Spinal cord (tissue), 10 donors: Measurements from ENCODE around the gene C3orf70. TPM values are rescaled to one million over a fixed set of nuclear protein-coding genes. Genes with fewer than 3 reads are reported as not detected.

Experiments
- DNase-seq, 6 donors: peaks; one replicate each; pipeline versions ENCODE4 v3.0.0 to v3.0.0-alpha.2; 2013 to 2015; ENCODE audit warnings: low spot score in 6 of 6, low read depth in 4 of 6
- H3K27ac ChIP-seq: one replicate; pipeline ENCODE4 v1.5.1; 2013; ENCODE audit warnings: low read depth, low read length, control low read depth
- H3K27me3 ChIP-seq: one replicate; pipeline ENCODE4 v1.6.1; 2013; ENCODE audit warnings: low read length; ENCODE audit not compliant: control insufficient read depth, insufficient read depth
- H3K36me3 ChIP-seq: one replicate; pipeline ENCODE4 v1.6.1; 2013; ENCODE audit warnings: low read length; ENCODE audit not compliant: control insufficient read depth, insufficient read depth
- H3K4me1 ChIP-seq: one replicate; pipeline ENCODE4 v1.6.1; 2013; ENCODE audit warnings: low read length; ENCODE audit not compliant: control insufficient read depth, insufficient read depth
- H3K4me3 ChIP-seq: one replicate; pipeline ENCODE4 v1.5.1; 2013; ENCODE audit warnings: low read depth, low read length, control low read depth
- H3K9me3 ChIP-seq: one replicate; pipeline ENCODE4 v1.6.1; 2013; ENCODE audit warnings: low read length; ENCODE audit not compliant: control insufficient read depth, insufficient read depth
- WGBS: methylation state at CpG from one replicate; pipeline ENCODE4 v1.1.5; 2013; ENCODE audit warnings: missing lambda C conversion rate; ENCODE audit not compliant: insufficient coverage; 5-methylcytosine and 5-hydroxymethylcytosine counted together
- polyA plus RNA-seq, 2 donors: library from polyadenylated mRNA; unstranded; fragments of 120-200 nt; gene quantifications; one replicate each; pipeline ENCODE4 v1.2.1, GENCODE V29; 2013; ENCODE audit not compliant: insufficient read length in 2 of 2
- total RNA-seq, 2 donors: library from RNA; depleted of rRNA in 1 of 2; stranded (reverse); fragments of 120-200 nt in 1 of 2; fragments of >200 nt in 1 of 2; gene quantifications; one replicate each; pipeline versions ENCODE4 v1.2.3 to v1.2.4, GENCODE V29; 2013 to 2014
- donor health status: healthy.

C3orf70 gene
- total and polyA plus RNA-seq, 4 donors: 26.4 to 55.0 (median 40.7) TPM

GRCh38 chr3:185175370-185175987 is 22.6 kb upstream of the C3orf70 start:
- H3K9me3 ChIP-seq: no peaks in the 10 kb centered on the region
- peak overlapping the region; percentile 82 for H3K27ac ChIP-seq
- H3K27me3 ChIP-seq: no peaks in the 10 kb centered on the region
- peak in 4 of 6 donors; percentile 49 to 87 (median 70) for DNase-seq
- H3K36me3 ChIP-seq: no peaks in the 10 kb centered on the region
- no peak overlapping the region for H3K4me3 ChIP-seq
- H3K4me1 ChIP-seq: peaks cover 29% of the 10 kb centered on the region
- 21% methylated on average over 14 of the region's 15 CpGs for WGBS

DNA sequence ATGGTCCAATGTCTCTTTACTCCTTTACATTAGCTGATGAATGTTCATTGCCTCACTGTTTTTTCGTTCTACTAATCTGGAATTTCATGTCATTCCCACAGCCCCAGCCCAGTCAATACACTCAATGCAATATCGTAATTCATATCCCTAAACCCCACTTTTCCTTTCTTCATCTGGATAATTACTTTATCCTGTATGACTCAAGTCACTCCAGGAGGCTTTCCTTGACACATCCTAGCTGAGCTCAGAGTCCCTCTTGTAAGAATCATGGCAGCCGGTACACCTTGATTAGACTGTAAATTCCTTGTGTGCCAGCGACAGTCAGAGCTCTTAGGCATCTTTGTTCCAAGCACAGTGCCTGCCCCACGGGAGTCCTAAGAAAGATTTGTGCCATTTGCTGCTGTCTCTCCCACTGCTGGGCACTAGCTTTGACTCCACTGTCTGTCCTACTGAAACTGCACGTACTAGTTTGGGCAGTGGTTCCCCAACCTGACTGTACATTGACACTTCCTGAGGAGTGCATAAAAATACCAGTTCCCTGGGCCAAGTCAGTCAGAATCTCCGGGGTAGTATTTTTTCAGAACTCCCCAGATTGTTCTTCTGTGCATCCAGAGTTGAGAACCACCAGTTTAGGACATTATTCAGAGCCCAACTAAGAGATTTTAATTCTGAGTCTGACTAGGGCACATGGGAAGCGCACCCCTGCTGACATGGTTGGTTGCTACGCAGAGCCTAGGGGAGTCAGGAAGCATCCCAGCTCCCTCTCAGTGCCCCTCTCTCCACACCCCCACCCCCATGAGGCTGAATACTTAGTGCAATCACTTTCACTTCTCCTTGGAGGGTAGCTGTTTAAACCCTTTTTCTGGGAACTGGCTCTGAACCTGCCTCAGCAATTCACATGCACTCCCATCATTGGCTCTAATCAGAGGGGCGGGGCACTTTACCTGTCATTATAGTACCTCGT is 19.5 kb upstream of the C3orf70 start:
- peak overlapping the region; percentile 69 for H3K27ac ChIP-seq
- H3K9me3 ChIP-seq: no peaks in the 10 kb centered on the region
- peak in 2 of 6 donors; percentile 67 to 72 for DNase-seq
- H3K4me3 ChIP-seq: no peak overlapping the region
- H3K4me1 ChIP-seq: peaks cover 29% of the 10 kb centered on the region
- 37% methylated on average over 8 of the region's 11 CpGs for WGBS
- H3K27me3 ChIP-seq: no peaks in the 10 kb centered on the region
- no peaks in the 10 kb centered on the region for H3K36me3 ChIP-seq

DNA sequence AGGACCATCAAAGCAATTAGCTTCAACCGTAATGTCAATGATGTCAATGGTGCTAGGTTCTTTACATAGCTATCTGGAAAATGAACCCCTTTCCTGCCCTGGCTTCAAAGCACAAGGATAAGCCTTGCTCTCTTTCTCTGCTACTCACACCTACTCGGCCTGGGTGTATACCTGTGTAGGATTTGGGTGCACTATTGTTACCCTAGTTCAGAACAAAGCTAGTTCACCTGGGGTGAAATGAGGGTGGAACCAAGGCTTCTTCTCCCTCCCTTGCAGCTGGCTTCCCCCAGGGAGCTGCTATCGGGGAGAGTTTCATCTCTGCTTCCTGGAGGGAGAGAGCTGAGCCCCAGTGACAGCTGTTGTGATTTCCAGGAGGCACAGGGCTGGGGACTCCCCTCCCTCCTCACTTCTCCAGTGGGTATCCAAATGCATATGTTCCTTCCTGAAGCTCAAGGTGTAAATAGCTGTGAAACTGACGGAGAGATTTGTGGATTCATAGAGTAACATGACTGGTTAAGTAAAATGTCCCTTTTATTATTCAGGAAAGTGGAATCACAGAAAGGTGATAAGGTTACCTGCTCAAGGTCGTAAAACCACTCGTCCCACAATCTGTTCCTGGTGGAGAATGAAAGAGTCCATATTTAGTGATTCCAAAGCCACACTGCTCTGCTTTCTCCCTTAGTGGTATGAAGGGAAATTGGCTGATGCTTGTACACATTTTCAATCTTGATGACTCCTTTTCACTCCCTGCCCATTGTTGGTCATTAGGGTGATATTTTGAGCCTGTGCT is 11.8 kb upstream of the C3orf70 start:
- 57% methylated on average over 2 of the region's 6 CpGs for WGBS
- peaks cover 5% of the 10 kb centered on the region for H3K4me1 ChIP-seq
- DNase-seq: no peak
- no peaks in the 10 kb centered on the region for H3K36me3 ChIP-seq
- no peaks in the 10 kb centered on the region for H3K9me3 ChIP-seq
- H3K4me3 ChIP-seq: no peak overlapping the region
- no peak overlapping the region for H3K27ac ChIP-seq
- H3K27me3 ChIP-seq: no peaks in the 10 kb centered on the region

DNA sequence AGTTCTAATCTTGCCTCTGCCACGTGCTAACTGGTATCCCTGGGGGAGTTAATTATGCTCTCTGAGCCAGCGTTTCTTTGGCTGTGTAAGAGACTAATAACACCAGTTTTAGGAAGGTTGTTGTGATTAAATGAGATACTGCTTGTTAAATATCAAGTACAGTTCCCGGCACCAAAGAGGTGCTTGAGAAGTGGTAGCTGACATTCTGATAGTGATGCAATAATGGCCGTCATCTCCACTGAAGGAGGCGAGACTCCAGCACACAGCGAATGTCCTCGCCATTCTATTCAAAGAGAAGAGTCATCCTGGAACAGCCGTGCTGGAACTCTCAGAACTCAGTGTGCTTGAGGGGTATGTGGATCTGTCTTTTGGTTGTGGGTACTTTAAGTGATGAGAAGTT is 9.8 kb upstream of the C3orf70 start:
- WGBS: 88% methylated on average over 8 of the region's 8 CpGs
- no peaks in the 10 kb centered on the region for H3K36me3 ChIP-seq
- H3K4me3 ChIP-seq: no peak overlapping the region
- no peaks in the 10 kb centered on the region for H3K9me3 ChIP-seq
- H3K4me1 ChIP-seq: peaks cover 5% of the 10 kb centered on the region
- H3K27ac ChIP-seq: no peak overlapping the region
- H3K27me3 ChIP-seq: no peaks in the 10 kb centered on the region
- DNase-seq: no peak

DNA sequence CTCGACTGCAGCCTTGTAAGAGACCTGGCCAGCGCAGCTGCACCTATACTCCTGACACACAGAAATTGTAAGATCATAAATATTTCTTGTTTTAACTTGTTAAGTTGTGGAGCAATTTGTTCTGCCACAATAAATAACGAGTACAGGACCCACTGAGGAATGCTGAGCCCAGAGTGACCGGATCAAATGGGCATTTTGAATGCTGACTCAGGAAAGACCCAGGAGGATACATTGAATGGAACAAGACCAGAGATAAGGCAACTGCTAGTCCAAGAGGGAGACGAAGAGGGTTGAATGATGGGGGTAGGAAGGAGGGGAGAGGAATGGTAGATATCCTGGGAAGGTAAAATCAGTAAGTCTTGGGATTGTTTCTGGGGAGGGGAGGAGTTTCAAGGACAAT is 8.9 kb upstream of the C3orf70 start:
- Histone ChIP-seq H3K9me3 (no peaks in the 10 kb centered on the region), H3K36me3 (no peaks in the 10 kb centered on the region), H3K4me3 (no peak overlapping the region), H3K27ac (no peak overlapping the region), H3K4me1 (peaks cover 5% of the 10 kb centered on the region), H3K27me3 (no peaks in the 10 kb centered on the region)
- no peak for DNase-seq
- 88% methylated on average over 3 of the region's 5 CpGs for WGBS

GRCh38 chr3:185157347-185157746 is 4.5 kb upstream of the C3orf70 start:
- H3K36me3 ChIP-seq: no peaks in the 10 kb centered on the region
- no peaks in the 10 kb centered on the region for H3K27me3 ChIP-seq
- 92% methylated on average over 3 of the region's 3 CpGs for WGBS

GRCh38 chr3:185155678-185156077 is 2.8 kb upstream of the C3orf70 start:
- Histone ChIP-seq H3K27ac (no peak overlapping the region), H3K4me3 (no peak overlapping the region), H3K36me3 (no peaks in the 10 kb centered on the region), H3K4me1 (peaks cover 12% of the 10 kb centered on the region), H3K27me3 (no peaks in the 10 kb centered on the region), H3K9me3 (no peaks in the 10 kb centered on the region)
- no peak for DNase-seq
- no CpG with 5 or more reads among the region's 5 CpGs for WGBS

More at GRCh38 chr3:185157347-185157746, 4.5 kb upstream of the C3orf70 start:
- no peaks in the 10 kb centered on the region for H3K9me3 ChIP-seq
- H3K4me3 ChIP-seq: no peak overlapping the region
- no peak for DNase-seq
- no peak overlapping the region for H3K27ac ChIP-seq
- H3K4me1 ChIP-seq: peaks cover 12% of the 10 kb centered on the region

GRCh38 chr3:185153861-185154629 is 1.2 kb upstream of the C3orf70 start:
- peak in 3 of 6 donors; percentile 73 to 90 (median 85) for DNase-seq

More at GRCh38 chr3:185153861-185154629, 1.2 kb upstream of the C3orf70 start:
- Histone ChIP-seq H3K9me3 (no peaks in the 10 kb centered on the region), H3K27ac (peak overlapping the region; percentile 78), H3K4me1 (peaks cover 13% of the 10 kb centered on the region), H3K27me3 (no peaks in the 10 kb centered on the region), H3K4me3 (peak overlapping the region; percentile 68), H3K36me3 (no peaks in the 10 kb centered on the region)
- 42% methylated on average over 16 of the region's 16 CpGs for WGBS
